Activated CD4-positive, alpha-beta T cell treated with anti-CD3 and anti-CD28 coated beads for 1 hour (primary cell): ENCODE measurements around the gene GPRC5C.

ENCODE experiments used
- DNase-seq: peaks from one replicate; pipeline ENCODE4 v3.0.0-alpha.2; 2020

The GPRC5C gene

DNA sequence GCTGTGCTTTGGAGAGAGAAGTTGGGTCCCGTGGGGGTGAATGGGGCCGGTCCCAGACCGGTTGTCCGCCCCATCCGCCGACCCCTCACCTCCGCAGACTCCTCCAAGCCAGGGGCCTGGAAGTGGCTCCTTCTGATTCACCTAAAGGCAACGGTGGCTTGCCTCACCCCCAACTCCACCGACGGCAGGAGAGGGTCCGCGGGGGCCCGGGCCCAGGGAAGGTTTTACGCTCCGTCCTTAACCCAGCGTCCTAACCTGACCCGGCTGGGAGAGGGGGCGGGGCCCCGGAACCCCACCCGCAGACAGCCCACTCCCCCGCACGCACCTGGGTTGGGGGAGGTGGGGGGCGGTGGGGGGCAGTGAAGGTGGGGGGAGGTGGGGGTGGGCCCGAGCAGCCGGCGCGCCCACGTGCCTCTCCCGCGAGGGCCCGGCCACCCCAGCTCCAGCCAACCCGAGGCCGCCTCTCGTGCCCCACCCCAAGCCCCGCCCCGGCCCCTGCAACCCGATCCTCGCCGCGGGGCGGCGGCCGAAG, 21.8 kb downstream of the GPRC5C start:
- peak; percentile 46 for DNase-seq

DNA sequence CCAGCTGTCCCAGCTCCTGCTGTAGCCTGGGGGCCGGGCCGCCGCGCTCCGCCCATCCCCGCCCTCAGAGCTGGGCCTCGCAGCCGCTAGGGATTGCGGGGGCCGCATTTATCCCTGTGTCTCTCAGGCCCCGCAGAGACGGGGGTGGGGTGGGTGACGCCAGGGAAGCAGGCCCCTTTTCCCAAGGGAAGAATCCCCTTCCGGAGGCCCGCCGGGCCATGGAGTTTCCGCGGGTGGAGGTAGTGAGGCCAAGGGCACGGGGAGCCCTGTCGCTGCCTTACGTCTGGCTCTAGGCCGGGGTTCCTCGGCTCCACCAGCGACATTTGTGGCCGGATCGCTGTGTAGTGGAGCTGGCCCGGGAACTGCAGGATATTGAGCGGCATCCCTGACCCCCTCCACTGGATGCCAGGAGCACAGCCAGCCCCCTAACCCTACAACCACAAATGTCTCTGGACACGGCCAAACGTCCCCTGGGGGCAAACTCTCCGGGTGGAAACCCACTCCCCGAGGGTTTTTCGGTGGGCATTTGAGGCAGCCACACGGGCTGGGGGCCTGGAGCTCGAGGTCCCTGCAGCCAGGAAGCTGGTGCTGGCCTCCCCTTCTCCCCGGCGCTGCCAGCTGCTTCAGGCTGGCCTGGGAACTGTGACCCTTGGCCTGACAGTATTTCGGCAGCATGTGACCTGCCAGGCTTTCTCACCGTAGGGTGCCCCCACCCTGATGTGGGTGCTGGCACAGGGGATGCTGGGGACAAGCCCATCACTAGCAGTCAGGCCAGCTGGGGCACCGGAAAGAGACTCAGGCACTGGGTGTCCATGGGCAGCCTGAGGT, 22.5 kb downstream of the GPRC5C start:
- no peak for DNase-seq

DNA sequence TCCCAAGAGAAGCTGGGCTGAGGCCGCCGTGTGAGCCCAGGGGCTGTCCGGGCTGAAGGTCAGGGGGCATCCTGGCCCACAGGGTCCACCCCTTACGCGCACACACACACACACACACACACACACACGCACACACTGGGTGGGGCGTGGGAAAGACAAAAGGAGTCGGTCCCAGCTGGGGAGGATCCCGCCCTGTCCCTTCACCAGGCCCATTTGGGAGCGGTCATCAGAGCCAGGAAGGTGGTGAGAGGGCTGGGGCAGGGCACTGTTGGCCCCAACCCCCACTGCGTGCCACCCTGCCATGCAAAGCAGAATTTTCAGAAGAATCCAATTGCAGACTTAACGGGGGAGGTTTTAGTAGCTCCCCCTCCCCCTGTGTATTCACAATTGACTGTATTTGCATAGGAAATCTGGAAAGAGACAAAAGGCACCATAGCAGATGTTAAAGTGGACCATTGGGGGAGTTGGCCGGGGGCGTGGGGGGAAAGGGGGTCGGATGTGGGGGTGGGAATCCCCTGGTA, 23.2 kb downstream of the GPRC5C start:
- no peak for DNase-seq

DNA sequence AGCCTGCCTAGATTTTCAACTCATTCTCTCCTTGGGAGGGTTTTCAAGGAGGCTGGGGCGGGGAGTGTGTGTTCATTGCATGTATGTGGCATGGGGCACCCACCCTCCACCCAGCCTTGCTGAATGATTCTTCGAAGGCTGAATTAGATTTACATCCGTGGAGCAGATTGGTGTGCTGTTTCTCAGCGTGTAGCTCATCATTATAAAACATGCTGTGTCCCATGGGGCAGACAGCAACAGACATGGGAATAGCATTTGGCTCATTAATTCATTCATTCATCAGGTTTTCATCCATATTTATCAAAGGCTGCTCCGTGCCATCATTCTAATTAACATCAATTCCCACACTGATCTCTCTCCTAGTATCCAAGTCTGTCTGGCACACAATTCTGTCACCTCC, 23.9 kb downstream of the GPRC5C start:
- DNase-seq: no peak

DNA sequence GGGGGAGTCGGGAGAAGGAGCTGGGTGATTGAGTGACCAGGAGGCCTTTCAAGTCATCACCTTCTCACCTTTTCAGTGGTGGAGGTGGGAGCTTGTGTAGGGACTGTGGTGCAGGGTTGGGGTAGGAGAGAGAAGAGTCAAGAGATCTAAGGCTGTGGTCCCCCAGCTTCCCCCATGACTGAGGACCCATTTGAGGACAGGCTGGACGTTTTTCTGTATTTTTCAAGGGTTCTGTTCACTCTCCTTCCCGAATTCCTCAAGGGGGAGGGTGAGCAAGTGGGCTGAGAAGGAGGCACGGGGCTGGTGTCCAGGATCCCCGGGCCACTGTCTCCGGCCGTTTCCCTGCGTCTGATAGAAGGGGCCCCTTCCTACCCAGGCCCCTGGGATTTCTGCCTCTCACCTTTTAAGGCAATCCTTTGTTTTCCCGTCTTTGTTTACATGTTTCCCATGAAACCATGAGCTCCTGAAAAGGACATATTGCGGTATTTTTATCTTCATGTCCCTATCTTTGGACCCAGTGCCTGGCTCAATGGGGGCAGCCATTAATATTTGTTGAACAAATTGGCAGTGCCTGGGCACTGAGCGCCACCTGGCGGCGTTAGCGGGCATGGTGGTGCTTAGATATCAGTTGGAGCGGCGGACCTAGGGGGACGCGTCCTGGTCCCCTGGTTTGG, 25.4 kb downstream of the GPRC5C start:
- DNase-seq: peak; percentile 57

DNA sequence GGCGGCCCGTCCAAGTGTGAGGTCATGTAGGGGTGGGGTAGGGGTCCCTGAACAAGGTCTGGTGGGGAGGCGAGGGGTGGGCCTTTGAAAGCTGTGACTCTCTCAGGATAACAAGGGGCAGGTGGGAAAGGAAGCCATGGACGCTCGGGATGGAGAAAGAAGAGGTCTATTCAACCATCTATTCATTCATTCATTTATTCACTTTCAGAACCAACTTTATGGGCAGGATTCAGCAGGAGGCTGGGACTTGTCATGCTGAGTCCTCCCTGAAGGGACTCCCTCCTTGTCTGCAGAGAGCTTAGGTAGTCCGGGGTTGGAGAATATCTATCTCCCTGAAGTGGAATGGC, 25.9 kb downstream of the GPRC5C start:
- no peak for DNase-seq

DNA sequence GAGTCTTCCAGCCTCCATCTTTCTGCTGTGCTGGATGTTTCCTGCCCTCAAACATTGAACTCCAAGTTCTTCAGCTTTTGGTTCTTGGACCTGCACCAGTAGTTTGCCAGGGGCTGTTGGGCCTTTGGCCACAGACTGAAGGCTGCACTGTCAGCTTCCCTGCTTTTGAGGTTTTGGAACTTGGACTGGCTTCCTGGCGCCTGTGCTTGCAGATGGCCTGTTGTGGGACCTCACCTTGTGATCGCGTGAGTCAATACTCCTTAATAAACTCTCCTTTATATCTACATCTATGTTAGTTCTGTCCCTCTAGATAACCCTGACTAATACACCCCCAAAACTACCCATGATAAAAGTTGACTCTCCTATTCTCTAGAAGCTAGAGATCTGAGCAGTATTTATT, 26.9 kb downstream of the GPRC5C start:
- no peak for DNase-seq

DNA sequence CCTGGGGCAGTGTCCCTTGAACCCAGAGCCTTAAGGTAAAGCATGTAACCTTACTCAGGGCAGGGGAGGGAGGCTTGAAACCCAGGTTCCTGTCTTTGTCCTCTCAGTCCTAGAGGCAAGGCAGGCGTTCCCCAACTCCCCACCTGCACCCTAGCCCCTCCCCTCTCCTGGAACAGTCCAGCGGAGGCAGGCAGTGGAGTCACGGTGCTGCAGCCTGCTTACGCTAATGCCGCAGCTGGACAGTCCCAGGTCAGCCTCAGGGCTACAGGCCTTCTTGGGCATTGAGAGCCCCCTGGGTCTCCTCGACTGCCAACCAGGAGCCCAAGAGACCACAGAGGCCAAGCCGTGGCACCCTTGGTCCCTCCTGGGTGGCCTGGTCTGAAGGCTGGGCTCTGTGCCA, 27.7 kb downstream of the GPRC5C start:
- DNase-seq: no peak

DNA sequence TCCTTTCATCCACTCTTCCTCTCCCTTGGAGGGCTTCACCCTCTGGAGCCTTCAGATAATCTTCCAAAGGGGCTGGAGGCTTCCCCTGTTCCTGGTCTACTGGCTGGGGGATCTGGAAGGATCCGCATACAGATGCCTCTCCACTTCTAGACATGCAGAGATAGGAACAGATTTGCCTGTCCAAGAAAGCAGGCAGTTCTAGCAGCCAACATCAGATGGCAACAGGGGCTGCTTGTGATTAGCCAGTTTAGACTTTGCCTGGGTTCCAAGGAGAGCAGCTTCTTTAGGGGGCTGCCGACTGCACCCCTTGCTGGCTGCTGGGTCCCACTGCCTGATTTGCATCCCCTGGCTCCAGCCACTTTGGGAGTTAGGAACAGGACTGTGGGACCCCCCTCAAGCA, 28.4 kb downstream of the GPRC5C start:
- DNase-seq: no peak

DNA sequence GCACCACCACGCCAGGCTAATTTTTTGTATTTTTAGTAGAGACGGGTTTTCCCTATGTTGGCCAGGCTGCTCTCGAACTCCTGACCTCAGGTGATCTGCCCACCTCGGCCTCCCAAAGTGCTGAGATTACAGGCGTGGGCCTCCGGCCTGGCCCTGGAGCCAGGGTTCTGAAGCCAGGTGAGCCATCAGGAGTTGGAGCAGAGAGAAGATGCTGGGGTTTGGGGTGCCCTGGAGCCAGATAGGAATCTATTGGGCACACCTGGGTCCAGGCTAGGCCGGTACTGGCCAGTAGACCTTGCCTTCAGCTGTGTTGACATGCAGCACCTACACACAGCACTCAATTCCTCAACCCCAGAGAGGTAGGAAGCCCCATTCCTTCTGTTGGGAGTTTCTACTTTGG, 29.1 kb downstream of the GPRC5C start:
- no peak for DNase-seq

DNA sequence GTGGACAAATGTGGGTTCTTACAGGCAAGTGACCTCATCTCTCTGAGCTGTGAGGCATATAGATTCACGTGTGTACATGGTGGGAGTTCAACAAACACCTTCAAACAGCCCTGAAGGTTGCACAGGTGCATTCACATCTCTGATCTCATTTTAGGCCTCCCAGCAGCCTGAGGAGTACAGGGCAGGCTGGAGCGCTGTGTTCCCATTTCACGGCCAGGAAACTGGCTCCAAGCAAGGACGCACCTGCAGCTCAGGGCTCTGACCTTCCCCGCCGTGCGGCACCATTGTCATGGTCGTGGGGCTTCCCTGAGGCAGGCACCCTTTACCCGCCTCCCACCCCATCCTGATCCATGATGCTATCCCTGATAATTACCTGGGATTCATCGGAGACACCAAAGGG, 29.7 kb downstream of the GPRC5C start:
- no peak for DNase-seq

DNA sequence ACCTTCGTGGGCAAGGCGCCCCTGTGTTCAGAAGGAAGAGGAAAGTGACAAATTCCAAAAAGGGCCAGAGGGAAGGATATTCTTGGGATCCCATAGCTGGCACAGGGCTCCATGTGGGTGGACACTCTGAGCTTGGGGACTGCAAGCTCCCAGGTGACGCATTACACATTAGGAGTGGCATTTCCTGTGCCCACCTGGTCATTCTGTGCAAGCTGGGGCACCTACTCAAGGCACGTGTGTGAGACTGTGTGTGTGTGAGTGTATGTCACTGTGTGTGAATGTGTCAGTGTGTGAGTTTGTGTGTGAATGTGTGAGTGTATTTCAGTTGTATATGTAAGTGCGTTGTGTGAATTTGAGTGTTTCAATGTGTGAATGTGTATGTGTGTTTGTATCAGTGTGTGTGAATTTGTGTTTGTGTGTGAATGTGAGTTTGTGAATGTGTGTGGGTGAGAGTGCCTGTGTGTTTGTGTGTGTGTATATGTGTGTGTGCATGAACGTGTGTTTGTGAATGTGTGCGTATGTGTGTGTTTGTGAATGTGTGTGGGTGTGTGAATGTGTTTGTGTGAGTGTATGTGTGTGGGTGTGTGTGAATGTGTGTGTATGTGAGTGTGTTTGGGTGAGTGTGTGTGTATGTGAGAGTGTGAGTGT, 33.0 kb downstream of the GPRC5C start:
- DNase-seq: no peak

DNA sequence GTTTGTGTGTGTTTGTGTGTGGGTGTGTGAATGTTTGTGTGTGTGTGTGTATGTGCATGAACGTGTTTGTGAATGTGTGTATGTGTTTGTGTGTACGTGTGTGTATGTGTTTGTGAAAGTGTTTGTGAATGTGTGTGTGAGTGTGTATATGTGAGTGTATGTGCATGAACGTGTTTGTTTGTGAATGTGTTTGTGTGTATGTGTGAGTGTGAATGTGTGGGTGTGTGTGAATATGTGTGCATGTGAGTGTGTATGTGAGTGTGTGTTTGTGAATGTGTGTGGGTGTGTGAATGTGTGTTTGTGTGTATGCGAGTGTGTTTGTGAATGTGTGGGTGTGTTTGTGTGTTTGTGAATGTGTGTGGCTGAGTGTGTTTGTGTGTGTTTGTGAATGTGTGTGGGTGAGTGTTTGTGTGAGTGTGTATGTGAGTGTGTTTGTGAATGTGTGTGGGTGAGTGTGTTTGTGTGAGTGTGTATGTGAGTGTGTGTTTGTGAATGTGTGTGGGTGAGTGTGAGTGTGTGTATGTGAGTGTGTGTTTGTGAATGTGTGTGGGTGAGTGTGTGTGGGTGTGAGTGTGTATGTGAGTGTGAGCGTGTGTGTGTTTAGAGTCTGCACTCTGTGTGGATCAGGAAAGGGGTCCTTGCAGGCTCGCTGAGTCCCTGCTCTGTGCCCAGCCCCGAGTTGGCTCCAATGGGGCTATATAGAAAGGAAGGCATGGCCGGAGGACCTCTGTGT, 33.7 kb downstream of the GPRC5C start:
- no peak for DNase-seq

DNA sequence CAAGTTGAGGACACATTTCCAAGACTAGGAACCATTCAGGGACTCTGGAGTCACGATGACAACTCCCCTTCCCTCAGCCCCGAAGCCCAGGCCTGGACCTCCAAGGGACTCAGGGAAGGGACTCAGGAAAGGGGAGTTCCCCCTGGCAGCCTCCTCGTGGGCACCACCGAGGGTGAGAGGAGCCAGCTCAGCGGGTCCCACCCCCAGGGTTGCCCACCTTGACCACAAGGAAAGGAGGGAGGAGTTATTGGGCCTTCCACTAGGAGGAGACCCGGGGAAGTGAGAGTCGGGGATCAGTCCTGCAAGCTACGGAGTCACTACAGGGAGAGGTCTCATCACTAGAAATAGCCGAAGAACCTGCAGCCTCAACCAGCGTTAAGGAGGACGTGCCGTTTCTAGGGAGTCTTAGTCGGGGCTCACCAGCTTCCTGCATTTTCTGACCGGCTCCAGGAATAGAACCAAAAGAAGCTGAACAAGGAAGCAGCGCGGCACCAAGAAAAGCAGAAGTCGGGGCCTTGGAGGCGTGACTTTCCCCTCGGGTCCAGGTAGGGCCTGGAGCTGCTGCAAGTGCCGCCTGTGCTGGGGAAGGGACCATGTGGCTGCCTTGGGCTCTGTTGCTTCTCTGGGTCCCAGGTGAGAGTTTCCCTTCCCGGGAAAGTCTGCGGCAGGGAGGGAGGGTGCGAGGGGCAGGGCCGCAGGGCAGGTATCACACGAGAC, 34.4 kb downstream of the GPRC5C start, which contains the start of gene CD300A:
Gene CD300A (plus strand): TSS at position 524 of the 717 bp plus-strand sequence. CDS start 70 bp downstream, at position 594.
- DNase-seq: no peak

DNA sequence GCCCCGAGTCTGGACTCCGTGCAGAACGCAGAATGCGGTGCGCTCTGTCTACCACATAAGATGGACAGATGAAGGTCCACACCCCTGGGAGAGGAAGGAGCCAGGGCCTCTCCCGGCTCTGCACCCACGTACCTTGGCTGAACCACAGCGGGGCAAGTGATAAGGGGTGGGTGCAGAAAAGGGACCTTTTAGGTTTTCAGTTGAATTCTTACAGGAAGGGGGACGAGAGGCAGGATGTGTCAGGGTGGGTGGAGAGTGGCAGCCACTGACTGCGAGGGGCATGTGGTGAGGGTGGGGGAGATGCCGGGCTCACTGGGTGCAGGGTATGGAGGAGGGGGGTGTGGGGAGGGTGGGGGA, 34.9 kb downstream of the GPRC5C start:
- no peak for DNase-seq

DNA sequence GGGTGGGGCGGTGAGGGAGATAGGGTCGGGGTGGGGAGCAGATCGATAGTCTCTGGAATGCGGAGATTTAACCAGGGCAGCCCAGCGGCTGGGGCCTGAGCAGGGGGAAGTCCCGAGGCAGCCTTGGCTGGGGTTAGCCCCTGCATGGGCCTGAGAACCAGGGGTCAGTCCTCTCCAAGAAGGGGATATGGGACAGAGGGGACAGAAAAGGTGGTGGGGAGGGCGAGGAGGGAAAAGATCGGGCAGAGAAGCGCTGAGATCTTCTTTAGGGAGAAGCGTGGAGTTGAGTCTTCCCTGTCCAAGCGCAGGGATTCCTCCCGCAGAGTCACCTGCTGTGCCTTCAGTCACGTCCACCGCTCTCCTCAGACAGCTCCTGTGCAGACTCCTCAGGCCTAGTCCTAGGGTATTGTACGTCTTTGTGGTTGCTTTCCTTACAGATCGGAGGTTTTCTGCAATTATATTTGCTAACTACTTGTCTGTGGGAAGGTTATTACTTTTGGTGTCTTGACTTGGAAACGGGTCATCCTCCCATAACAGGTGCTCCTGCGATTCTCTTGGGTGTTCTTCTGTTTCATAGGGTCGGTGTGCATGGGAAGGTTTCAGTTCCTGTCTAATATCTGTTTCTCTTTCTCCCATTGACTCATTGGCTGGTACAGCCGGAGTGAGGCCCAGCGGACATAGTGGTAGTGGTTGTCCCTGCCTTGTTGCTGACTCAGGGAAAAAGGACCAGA, 35.5 kb downstream of the GPRC5C start:
- DNase-seq: no peak

DNA sequence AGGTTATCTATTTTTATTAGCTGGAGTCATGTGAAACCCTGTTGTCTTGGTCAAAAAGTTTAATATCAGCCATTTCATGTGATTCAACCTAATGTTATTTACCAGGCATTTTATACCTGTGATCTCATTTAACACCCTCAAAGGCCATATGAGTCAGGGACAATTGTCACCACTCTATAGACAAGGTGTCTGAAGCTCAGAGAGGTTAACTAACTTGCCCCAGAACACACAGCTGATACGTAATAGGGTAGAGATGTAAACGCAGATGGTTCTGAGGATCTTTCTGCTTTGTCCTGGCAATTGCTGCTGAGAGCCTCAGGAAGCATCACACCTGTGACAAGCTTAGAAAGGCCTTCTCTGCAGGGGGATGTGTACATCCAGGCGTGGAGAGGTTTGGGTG, 39.5 kb downstream of the GPRC5C start:
- DNase-seq: no peak

DNA sequence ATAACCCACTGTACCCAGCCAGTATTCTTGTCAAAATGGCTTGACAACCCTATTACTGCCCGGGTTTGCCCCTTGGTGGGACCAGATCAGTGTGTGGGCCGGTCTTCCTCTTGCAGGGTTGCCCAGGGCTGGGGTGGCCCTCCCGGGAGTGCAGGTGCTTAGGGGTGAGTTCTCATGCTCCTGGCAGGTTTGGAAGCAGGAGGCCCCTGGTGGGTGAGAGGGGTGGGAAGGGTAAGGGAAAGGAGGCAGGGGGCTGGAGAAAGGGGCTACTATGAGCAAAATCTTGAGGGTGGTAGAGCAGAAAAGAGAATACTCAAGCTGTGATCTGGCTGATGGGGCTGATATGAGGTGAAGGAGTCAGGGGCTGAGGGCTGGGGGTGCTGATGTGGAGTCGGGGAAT, 41.0 kb downstream of the GPRC5C start:
- no peak for DNase-seq

DNA sequence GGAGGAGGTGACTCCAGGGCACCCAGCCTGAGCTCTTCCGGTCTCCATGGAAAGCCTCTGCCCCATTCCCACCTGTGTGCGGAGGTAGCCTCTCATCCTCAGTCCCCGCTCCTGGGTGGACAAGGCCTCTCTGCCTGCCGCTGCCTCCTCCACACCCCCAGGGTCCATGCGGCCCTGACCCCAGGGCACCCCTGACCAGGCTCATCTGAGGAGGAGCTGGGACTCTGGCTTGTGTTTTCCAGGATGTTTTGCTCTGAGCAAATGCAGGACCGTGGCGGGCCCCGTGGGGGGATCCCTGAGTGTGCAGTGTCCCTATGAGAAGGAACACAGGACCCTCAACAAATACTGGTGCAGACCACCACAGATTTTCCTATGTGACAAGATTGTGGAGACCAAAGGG, 41.4 kb downstream of the GPRC5C start:
- no peak for DNase-seq

DNA sequence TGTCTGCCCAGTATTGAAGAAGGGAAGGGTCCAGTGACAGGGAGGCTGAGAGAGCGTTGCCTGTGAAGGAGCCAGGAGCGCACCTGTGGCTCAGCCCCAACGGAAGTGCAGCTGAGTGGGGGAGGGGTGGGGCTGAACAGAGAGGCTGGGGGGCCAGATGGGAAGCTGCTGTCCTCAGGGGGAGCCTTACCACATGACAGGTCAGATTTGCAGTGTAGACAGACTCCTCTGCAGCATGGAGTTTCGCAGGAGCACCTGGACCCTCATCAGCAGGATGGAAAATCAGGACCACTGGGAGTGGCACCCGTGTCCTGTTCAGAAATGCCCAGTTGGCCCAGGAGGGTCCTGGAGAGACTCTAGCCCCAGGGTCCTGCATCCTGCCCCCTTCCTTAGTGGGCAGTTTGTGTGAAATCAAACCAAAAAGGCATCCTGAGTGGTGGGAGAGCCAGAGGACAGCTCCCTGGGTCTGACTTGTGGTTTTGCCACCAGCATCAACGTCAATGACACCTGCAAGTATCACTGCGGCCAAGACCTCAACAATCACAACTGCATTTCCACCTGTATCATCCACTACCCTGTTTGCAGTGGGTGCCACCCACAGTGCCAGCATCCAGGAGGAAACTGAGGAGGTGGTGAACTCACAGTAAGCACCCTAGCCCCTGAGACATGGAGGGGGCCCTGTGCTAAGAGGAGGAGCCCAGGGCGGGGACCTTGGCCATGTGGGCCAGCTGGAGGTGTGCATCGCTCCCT, 42.3 kb downstream of the GPRC5C start:
- DNase-seq: no peak

DNA sequence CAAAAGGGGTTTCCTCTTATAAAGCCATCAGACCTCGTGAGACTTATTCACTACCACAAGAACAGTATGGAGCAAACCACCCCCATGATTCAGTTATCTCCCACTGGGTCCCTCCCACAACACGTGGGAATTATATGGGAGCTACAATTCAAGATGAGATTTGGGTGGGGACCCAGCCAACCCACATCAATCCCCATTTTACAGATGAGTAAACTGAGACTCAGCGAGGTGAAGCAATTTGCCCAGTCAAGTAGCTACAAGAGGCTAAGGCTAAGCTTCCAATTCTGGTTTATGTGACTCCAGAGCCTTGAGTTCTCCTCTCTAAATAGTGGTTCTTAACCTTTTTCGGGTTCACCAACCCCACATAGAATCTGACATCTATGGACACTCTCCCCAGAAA, 43.3 kb downstream of the GPRC5C start:
- DNase-seq: no peak
